Measurements from ENCODE around the gene LRRC71.

Gene LRRC71

DNA sequence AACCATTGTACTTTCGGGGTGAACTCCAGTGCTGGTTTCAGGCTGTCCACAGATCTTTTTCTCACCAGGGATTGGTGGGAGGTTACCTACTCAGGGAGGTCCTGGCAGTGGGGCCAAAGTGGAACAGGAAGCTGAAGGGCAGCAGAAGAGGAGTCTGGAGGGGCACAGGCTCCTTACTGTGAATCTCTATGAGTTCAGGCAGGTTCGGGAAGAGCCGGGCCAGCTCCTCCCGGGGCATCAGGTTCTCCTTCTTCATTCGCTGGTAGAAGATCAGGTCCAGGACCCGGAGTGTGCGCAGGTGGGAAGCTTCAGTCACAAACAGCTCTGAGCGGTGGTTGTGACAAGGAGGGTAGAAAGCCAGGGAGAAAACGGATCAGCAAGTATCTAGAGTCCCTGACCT is 26.7 kb downstream of the LRRC71 start:
- DNase-seq (ENCODE audit: low read depth in 2 of 2), result no peak

GRCh38 chr1:156947818-156948525 is 27.5 kb downstream of the LRRC71 start:
- no peak for DNase-seq (ENCODE audit: low read depth in 2 of 2)

GRCh38 chr1:156948708-156949107 is 28.3 kb downstream of the LRRC71 start:
- DNase-seq (ENCODE audit: low read depth in 2 of 2), result no peak

DNA sequence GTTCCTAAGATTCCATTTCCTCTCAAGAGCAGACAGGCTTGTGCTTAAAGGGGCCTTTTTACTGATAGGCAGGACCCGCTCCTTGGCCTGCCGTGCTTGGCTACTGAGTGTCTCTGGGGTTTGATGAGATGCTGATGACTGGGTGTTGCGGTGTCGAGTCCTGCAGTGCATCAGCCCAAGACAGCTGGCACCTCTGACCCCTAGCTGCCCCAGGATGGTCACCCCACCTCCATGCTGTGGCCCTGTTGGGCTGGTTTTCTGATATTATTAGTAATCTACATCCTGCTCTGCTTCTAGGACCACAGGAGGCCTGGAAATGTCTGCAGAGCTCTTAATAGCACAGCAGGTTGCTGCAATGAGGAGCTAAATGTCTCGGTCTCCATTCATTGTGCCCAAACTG is 28.7 kb downstream of the LRRC71 start:
- DNase-seq (ENCODE audit: low read depth in 2 of 2), result no peak

GRCh38 chr1:156951371-156951770 is 30.9 kb downstream of the LRRC71 start:
- no peak for DNase-seq (ENCODE audit: low read depth in 2 of 2)

GRCh38 chr1:156953571-156953970 is 33.1 kb downstream of the LRRC71 start:
- DNase-seq (ENCODE audit: low read depth in 2 of 2), result no peak

DNA sequence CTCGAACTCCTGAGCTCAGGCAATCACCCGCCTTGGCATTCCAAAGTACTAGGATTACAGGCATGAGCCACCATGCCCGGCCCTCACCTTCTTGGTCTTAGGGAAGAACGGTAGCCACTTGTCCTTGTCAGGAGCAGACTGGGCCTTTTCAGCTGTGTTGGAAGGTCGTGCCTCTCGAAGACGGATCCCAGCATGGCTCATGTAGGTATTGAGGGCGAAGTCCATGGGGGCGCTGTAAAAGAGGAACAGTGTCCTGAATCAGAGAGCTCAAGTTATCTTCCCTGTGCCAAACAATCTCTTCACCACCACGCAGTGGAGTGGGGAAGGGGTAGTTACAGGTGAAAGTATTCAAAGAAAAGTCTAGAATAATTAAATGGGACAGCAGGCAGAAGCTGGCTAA is 35.9 kb downstream of the LRRC71 start:
- no peak for DNase-seq (ENCODE audit: low read depth in 2 of 2)

- no peak for DNase-seq (ENCODE audit: low read depth in 2 of 2)
These were observed 37.2 kb downstream of the LRRC71 start for GRCh38 chr1:156957634-156958033.

GRCh38 chr1:156958247-156958714 is 37.8 kb downstream of the LRRC71 start:
- DNase-seq (ENCODE audit: low read depth in 2 of 2), result no peak

- no peak for DNase-seq (ENCODE audit: low read depth in 2 of 2)
These were observed 39.0 kb downstream of the LRRC71 start for GRCh38 chr1:156959414-156959813.

DNA sequence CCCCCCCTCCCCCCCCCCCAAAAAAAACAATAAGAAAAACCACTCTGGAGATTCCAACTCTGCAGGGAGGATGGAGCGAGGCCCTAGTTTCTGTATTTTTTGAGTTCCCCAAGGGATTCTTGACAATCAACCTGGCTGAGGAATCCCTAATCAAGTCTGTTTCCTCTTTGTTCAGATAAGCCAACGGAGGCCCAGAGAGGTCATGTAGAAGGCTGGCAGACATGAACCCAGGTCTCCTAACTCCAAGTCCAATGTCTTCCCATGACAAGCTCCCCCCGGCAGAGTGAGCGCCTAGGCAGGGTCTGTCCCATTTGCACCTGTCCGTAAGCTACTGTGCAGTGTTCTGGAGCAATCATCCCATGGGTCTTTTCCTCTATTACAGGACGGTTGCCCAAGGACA is 39.5 kb downstream of the LRRC71 start:
- no peak for DNase-seq (ENCODE audit: low read depth in 2 of 2)

- DNase-seq (ENCODE audit: low read depth in 2 of 2), result no peak
These were observed 41.3 kb downstream of the LRRC71 start for GRCh38 chr1:156961709-156962108.

DNA sequence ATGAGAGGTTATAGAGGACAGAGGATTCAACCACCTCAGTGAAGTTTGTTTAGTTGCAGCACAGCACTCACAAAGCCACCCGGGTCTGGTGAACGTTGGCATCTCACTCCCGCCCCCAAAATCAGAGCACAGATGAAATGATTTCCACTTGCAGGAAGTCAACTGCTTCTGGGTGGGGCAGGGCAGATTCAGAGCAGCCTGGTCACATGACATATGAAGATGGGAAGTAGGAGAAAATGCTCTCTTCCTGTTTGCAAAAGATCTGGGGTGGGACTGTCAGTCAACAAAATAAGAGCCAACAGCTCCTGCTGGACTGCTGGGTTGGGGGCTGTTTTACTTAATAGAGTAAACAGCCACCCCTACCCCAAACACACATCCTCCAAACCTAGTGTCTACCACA is 43.2 kb downstream of the LRRC71 start:
- peak; percentile 4 for DNase-seq (ENCODE audit: low read depth in 2 of 2)

- no peak for DNase-seq (ENCODE audit: low read depth in 2 of 2)
These were observed 44.0 kb downstream of the LRRC71 start for GRCh38 chr1:156964441-156964840.

GRCh38 chr1:156969496-156969895 is 49.1 kb downstream of the LRRC71 start:
- DNase-seq (ENCODE audit: low read depth in 2 of 2), result no peak

DNA sequence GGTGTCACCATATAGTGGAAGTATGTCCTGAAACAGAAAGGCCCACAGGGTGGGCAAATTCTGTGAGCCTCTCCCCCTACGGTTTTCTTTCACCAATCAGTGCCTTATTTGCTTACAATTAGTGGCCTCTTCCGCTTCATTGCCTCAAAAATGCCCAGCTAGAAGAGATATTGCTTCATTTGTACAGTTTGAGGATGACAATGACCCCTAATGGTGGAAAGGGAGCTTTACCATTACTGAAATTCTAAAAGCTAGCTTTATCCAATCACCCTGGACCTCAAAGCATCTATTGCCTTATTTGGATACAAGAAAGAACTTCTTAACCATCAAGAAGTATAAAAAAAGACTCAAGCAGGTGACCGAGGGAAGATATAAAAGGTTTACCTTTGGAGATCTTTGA is 49.6 kb downstream of the LRRC71 start:
- DNase-seq (ENCODE audit: low read depth in 2 of 2), result no peak

- no peak for DNase-seq (ENCODE audit: low read depth in 2 of 2)
These were observed 53.0 kb downstream of the LRRC71 start for GRCh38 chr1:156973417-156973816.

- DNase-seq (ENCODE audit: low read depth in 2 of 2), result no peak
These were observed 54.7 kb downstream of the LRRC71 start for GRCh38 chr1:156975084-156975483.

- no peak for DNase-seq (ENCODE audit: low read depth in 2 of 2)
These were observed 60.1 kb downstream of the LRRC71 start for GRCh38 chr1:156980551-156980950.
